K562 (cell line): ENCODE results near the gene MTHFD2. TPM values are rescaled to one million over a fixed set of nuclear protein-coding genes. Genes with fewer than 3 reads are reported as not detected.
A peak's percentile ranks its signal among the peaks of the same experiment; 100 is the strongest.

Experiments
- ATAC-seq: fragments of 200-7000 bp; cut with Tn5 transposase; 3 replicates; pipeline ENCODE4 v1.9.1; 2020; ENCODE audit warnings: moderate library complexity
- BruUV-seq: library from RNA; stranded (reverse); fragments of 400-500 nt; replicated peaks from 2 replicates; lab custom pipeline; 2021; lab: Mats Ljungman, UMichigan
- CTCF ChIA-PET: fragments of 300-600 bp; formaldehyde crosslinking; extraction: SDS; loops from one replicate; lab custom pipeline; 2021; ENCODE audit warnings: low intra/inter-chr PET ratio; lab: Yijun Ruan, JAX
- POLR2A ChIA-PET: fragments of 300-600, 350-650 bp; sonication (Branson Sonifier 250); formaldehyde crosslinking; extraction: SDS; loops from one replicate; lab custom pipeline; 2021; ENCODE audit warnings: antibody characterized with exemption, inconsistent platforms; lab: Yijun Ruan, JAX
- DNase-seq, 4 experiments: peaks; one replicate each; pipeline versions ENCODE4 v3.0.0 to v3.0.0-alpha.2; 2011 to 2018; ENCODE audit warnings: low spot score in 3 of 4, mixed read lengths in 3 of 4; ENCODE audit errors: extremely low read depth in 1 of 4
- FAIRE-seq: peaks from 2 replicates; lab custom pipeline; 2011; peaks lifted over from hg19 to GRCh38; lab: Jason Lieb, UNC
- H2AFZ ChIP-seq: 2 replicates; pipeline ENCODE4 v1.6.0; 2011; ENCODE audit warnings: low read depth, low read length, control low read depth, inconsistent platforms
- H3K27ac ChIP-seq: fragments of 200-600 bp; 3 replicates; pipeline ENCODE4 v1.8.0; 2011; ENCODE audit warnings: low read depth, mild to moderate bottlenecking, control low read depth, inconsistent platforms, low read length, moderate library complexity, mixed read lengths; ENCODE audit errors: extremely low read depth
- H3K27me3 ChIP-seq, 2 experiments: fragments of 300-600 bp in 1 of 2; 2 replicates in 1 of 2; 3 replicates in 1 of 2; pipeline versions ENCODE4 v1.6.0 to v1.8.0; 2011; ENCODE audit warnings: inconsistent platforms in 2 of 2, low read length in 2 of 2, mild to moderate bottlenecking in 1 of 2, mixed read lengths in 1 of 2, moderate library complexity in 1 of 2; ENCODE audit not compliant: control insufficient read depth in 2 of 2, insufficient read depth in 2 of 2
- H3K36me3 ChIP-seq: fragments of 300-600 bp; 3 replicates; pipeline ENCODE4 v1.8.0; 2011; ENCODE audit warnings: mild to moderate bottlenecking, low read length, inconsistent platforms; ENCODE audit not compliant: control insufficient read depth, insufficient read depth
- H3K4me1 ChIP-seq, 2 experiments: fragments of 200-600 bp in 1 of 2; replicated peaks in 1 of 2; 2 replicates in 1 of 2; 3 replicates in 1 of 2; pipeline versions ENCODE4 v1.5.1 to v1.8.0; 2011; ENCODE audit warnings: inconsistent platforms in 2 of 2, low read length in 2 of 2, mild to moderate bottlenecking in 1 of 2, mixed read lengths in 1 of 2, moderate library complexity in 1 of 2; ENCODE audit not compliant: control insufficient read depth in 2 of 2, insufficient read depth in 2 of 2
- H3K4me2 ChIP-seq: 2 replicates; pipeline ENCODE4 v1.6.1; 2011; ENCODE audit warnings: low read length, control low read depth, inconsistent platforms, mixed read lengths; ENCODE audit not compliant: insufficient read depth
- H3K4me3 ChIP-seq: fragments of 200-600 bp; sonication (generic), shearing (Covaris generic); 2 replicates; pipeline ENCODE4 v1.5.1; 2016; ENCODE audit warnings: control low read depth, inconsistent platforms
- H3K79me2 ChIP-seq: fragments of 200-600 bp; 3 replicates; pipeline ENCODE4 v1.8.0; 2011; ENCODE audit warnings: low read length, inconsistent platforms; ENCODE audit not compliant: control insufficient read depth, insufficient read depth
- H3K9ac ChIP-seq, 2 experiments: 2 replicates each; pipeline versions ENCODE4 v1.6.0 to v1.6.1; 2011; ENCODE audit warnings: low read depth in 2 of 2, low read length in 2 of 2, control low read depth in 1 of 2, inconsistent platforms in 1 of 2, mild to moderate bottlenecking in 1 of 2, mixed read lengths in 1 of 2; ENCODE audit not compliant: insufficient read depth in 1 of 2
- H3K9me1 ChIP-seq: one replicate; pipeline ENCODE4 v1.6.0; 2011; ENCODE audit warnings: inconsistent platforms, mild to moderate bottlenecking, low read length, moderate library complexity; ENCODE audit not compliant: control insufficient read depth, insufficient read depth
- H3K9me3 ChIP-seq: replicated peaks from 2 replicates; pipeline ENCODE4 v1.5.1; 2011; ENCODE audit warnings: low read depth, low read length, inconsistent platforms; ENCODE audit not compliant: control insufficient read depth, insufficient read depth
- H4K20me1 ChIP-seq: replicated peaks from 2 replicates; pipeline ENCODE4 v1.6.1; 2011; ENCODE audit warnings: low read length, inconsistent platforms, mixed read lengths; ENCODE audit not compliant: control insufficient read depth, insufficient read depth
- BCOR ChIP-seq: fragments of 450-650 bp; IDR thresholded peaks from 2 replicates; pipeline ENCODE4 v1.6.1; 2016
- CBX3 ChIP-seq, 2 experiments: IDR thresholded peaks; 1 replicate in 1 of 2; 2 replicates in 1 of 2; pipeline ENCODE4 v1.6.1; 2012; ENCODE audit warnings: inconsistent platforms in 2 of 2, low read length in 2 of 2, borderline replicate concordance in 1 of 2, control low read depth in 1 of 2
- E2F5 ChIP-seq: sonication (generic); formaldehyde crosslinking; IDR thresholded peaks from 2 replicates; pipeline ENCODE4 v1.8.0; 2022; ENCODE audit warnings: mild to moderate bottlenecking, missing genetic modification reagents
- GTF3C2 ChIP-seq: IDR thresholded peaks from 3 replicates; pipeline ENCODE4 v1.6.1; 2011; ENCODE audit warnings: borderline replicate concordance, mild to moderate bottlenecking, moderate library complexity; ENCODE audit not compliant: insufficient read length; ENCODE audit errors: extremely low read depth
- MEF2D ChIP-seq: conservative IDR thresholded peaks from 2 replicates; pipeline ENCODE4 v1.6.1; 2016; ENCODE audit warnings: low read depth, missing genetic modification characterization, missing compliant biosample characterization
- RBM25 ChIP-seq: fragments of 200-400 bp; formaldehyde crosslinking; IDR thresholded peaks from 2 replicates; pipeline ENCODE4 v1.6.1; 2018; ENCODE audit warnings: low read length, low read depth, moderate library complexity; ENCODE audit not compliant: severe bottlenecking
- RFX1 ChIP-seq: fragments of 450-650 bp; IDR thresholded peaks from 2 replicates; pipeline ENCODE4 v1.6.1; 2016; ENCODE audit warnings: mild to moderate bottlenecking, moderate library complexity
- SMARCA5 ChIP-seq: fragments of 450-650 bp; IDR thresholded peaks from 2 replicates; pipeline ENCODE4 v1.6.1; 2016
- TRIM28 ChIP-seq: fragments of 450-650 bp; IDR thresholded peaks from 2 replicates; pipeline ENCODE4 v1.6.1; 2017
- ZFP36 ChIP-seq: fragments of 150-350 bp; IDR thresholded peaks from 2 replicates; pipeline ENCODE4 v1.6.1; 2018; ENCODE audit warnings: low read length, low read depth; ENCODE audit not compliant: partially characterized antibody
- ZNF407 ChIP-seq: fragments of 450-650 bp; IDR thresholded peaks from 2 replicates; pipeline ENCODE4 v1.6.1; 2016; ENCODE audit warnings: low read depth
- WGBS: fragments of 100-300 bp; shearing (Covaris generic); methylation state at CpG from one replicate; pipeline ENCODE4 v1.1.6; 2016; ENCODE audit warnings: low coverage, mixed read lengths; ENCODE audit not compliant: insufficient coverage; ENCODE audit errors: missing lambda C conversion rate; 5-methylcytosine and 5-hydroxymethylcytosine counted together
- in situ Hi-C: fragments of 300-500 bp; cut with MboI; formaldehyde crosslinking; loops from 4 replicates; pipeline ENCODE4 v1.15.0; 2018; ENCODE audit warnings: inconsistent platforms, mixed read lengths
- intact Hi-C: fragments of 100-400 bp; cut with micrococcal nuclease; formaldehyde crosslinking; loops from 2 replicates; pipeline ENCODE4 v1.14.2; 2022
- polyA plus RNA-seq, 8 experiments: library from polyadenylated mRNA; depleted of rRNA in 4 of 8; stranded (reverse) in 5 of 8; unstranded in 3 of 8; fragments of >200 nt; fragmentation: Nextera tagmentation in 2 of 8; fragmentation: Illumina TruSeq in 1 of 8; extraction: Ambion mirVana in 2 of 8; extraction: Trizol in 1 of 8; gene quantifications; 2 replicates each; pipeline versions ENCODE4 v1.2.1 to v1.2.3, GENCODE V29; 2011 to 2014; ENCODE audit warnings: inconsistent platforms in 1 of 8, missing spikeins in 1 of 8
- total RNA-seq, 7 experiments: library from RNA; depleted of rRNA in 6 of 7; stranded (reverse); fragments of >200 nt in 6 of 7; fragmentation: Illumina TruSeq in 2 of 7; extraction: Trizol in 2 of 7; gene quantifications; 2 replicates each; pipeline versions ENCODE4 v1.2.1 to v1.2.3, GENCODE V29; 2011 to 2021; ENCODE audit warnings: low replicate concordance in 1 of 7

MTHFD2 gene
- total and polyA plus RNA-seq, 9 of the 15 experiments (the other 6 are each of a cell fraction or from before 2014, with no cell fraction given), result 113 to 520 (median 234) TPM

GRCh38 chr2:74238879-74239278 is 40.5 kb downstream of the MTHFD2 start:
- no peak overlapping the region for H3K27ac ChIP-seq
- H3K9ac ChIP-seq, result no peak overlapping the region
- DNase-seq (no peak), ATAC-seq (no peak), FAIRE-seq (no peak)
- intact Hi-C loops (no loop called here), in situ Hi-C loops (no loop called here)
- H3K4me2 ChIP-seq, result no peak overlapping the region
- ChIA-PET CTCF (no interaction called here), POLR2A (no interaction called here)
- H3K4me1 ChIP-seq, result peaks cover 4 to 6% of the 10 kb centered on the region in 2 experiments; a peak in 2 of 5 replicates
- H3K9me1 ChIP-seq, result no peaks in the 10 kb centered on the region
- no TSS peak for BruUV-seq
- H4K20me1 ChIP-seq, result no peaks in the 10 kb centered on the region
- no peaks in the 10 kb centered on the region for H3K36me3 ChIP-seq
- no peaks in the 10 kb centered on the region; a peak in 2 of 5 replicates for H3K27me3 ChIP-seq
- H3K4me3 ChIP-seq, result no peak overlapping the region
- no peaks in the 10 kb centered on the region for H3K9me3 ChIP-seq
- H3K79me2 ChIP-seq, result no peaks in the 10 kb centered on the region
- H2AFZ ChIP-seq, result no peak overlapping the region
- 0% methylated on average over 2 of the region's 2 CpGs for WGBS
- TF ChIP-seq BCOR, result 0 out of 2 replicates have a peak, but pooled peaks have one; percentile 24
- peak in 1 of 2 experiments; percentile 63; a peak in 1 of 3 replicates for TF ChIP-seq CBX3 (IDR thresholded peaks at IDR 0.05; ENCODE audit: borderline replicate concordance in 1 of 2, low read length in 2 of 2)
- peak; percentile 74; the same call in 1 of the 2 replicates for TF ChIP-seq ZNF407
- TF ChIP-seq MEF2D (tag), result no peak
- peak; percentile 29 for TF ChIP-seq RBM25
- no peak for TF ChIP-seq E2F5 (CRISPR knock-in tag)
- peak; percentile 69; the same call in 1 of the 2 replicates for TF ChIP-seq TRIM28
- peak; percentile 11; the same call in 1 of the 2 replicates for TF ChIP-seq RFX1
- peak; percentile 65; the same call in 1 of the 2 replicates for TF ChIP-seq SMARCA5
- no peak for TF ChIP-seq GTF3C2
- peak; percentile 87 for TF ChIP-seq ZFP36
